ENCODE results near the gene ZNF212. TPM values are rescaled to one million over a fixed set of nuclear protein-coding genes. Genes with fewer than 3 reads are reported as not detected.
"Not testable (repeated sequence)": the region's sequence is repeated elsewhere in the genome, so short reads cannot be mapped to it uniquely, and the experiment has no call there.

The ZNF212 gene
- total RNA-seq, 2 experiments from 2014 or later, result 10.8 to 12.9 TPM

- ATAC-seq (peak; percentile 1), DNase-seq (no peak)
- Mint-ChIP-seq H3K36me3 (ENCODE audit: low read depth) (peaks cover 6% of the 10 kb centered on the region), H3K27me3 (ENCODE audit: low read depth) (no peaks in the 10 kb centered on the region), H3K4me3 (peak overlapping the region; percentile 76), H3K27ac (peak overlapping the region; percentile 82), H3K9me3 (ENCODE audit: insufficient read depth) (no peaks in the 10 kb centered on the region), H3K4me1 (ENCODE audit: low read depth) (peaks cover 16% of the 10 kb centered on the region)
- CTCF ChIA-PET, result interaction anchor here (0.7 to 2.7 kb wide), 27 partner anchors 9 to 481 kb away, joined by 3 to 44 read pairs (median 5); partner anchors contain the start of genes ZNF212, ZNF282, ZNF398 and ZNF425
- POLR2A ChIA-PET, result interaction anchor here (1.0 to 1.5 kb wide), 4 partner anchors 24 to 206 kb away, joined by 3 to 6 read pairs (median 4); partner anchors contain the start of genes ZNF398 and ZNF777
These were observed 21.9 kb downstream of the ZNF212 start for GRCh38 chr7:149261316-149261828.

- DNase-seq (peak; percentile 88), ATAC-seq (peak; percentile 91)
- Mint-ChIP-seq H3K36me3 (ENCODE audit: low read depth) (peaks cover 11% of the 10 kb centered on the region), H3K4me1 (ENCODE audit: low read depth) (peaks cover 16% of the 10 kb centered on the region), H3K27me3 (ENCODE audit: low read depth) (no peaks in the 10 kb centered on the region), H3K27ac (peak within 1 kb of the TSS; percentile 82), H3K4me3 (peak within 1 kb of the TSS; percentile 76), H3K9me3 (ENCODE audit: insufficient read depth) (no peaks in the 10 kb centered on the region)
- ChIA-PET POLR2A (interaction anchor here (1.0 to 1.5 kb wide), 4 partner anchors 23 to 206 kb away, joined by 3 to 6 read pairs (median 4); partner anchors contain the start of genes ZNF398 and ZNF777), CTCF (interaction anchor here (0.5 to 2.7 kb wide), 30 partner anchors 8 to 480 kb away, joined by 3 to 44 read pairs (median 5); partner anchors contain the start of genes ZNF212, ZNF282, ZNF398 and ZNF425)
These were observed 22.6 kb downstream of the ZNF212 start, which contains the start of gene ZNF783 for GRCh38 chr7:149261829-149262617. Gene ZNF783, plus strand, starts transcription at chr7:149262196. Its CDS starts 138 bp downstream, at chr7:149262334.

- H3K4me3 Mint-ChIP-seq, result no peak overlapping the region
- peaks cover 10% of the 10 kb centered on the region for H3K4me1 Mint-ChIP-seq (ENCODE audit: low read depth)
- POLR2A ChIA-PET, result no interaction called here
- DNase-seq (no peak), ATAC-seq (no peak)
- CTCF ChIA-PET, result no interaction called here
- H3K36me3 Mint-ChIP-seq (ENCODE audit: low read depth), result peaks cover 32% of the 10 kb centered on the region
- no peak overlapping the region for H3K27ac Mint-ChIP-seq
- no peaks in the 10 kb centered on the region for H3K27me3 Mint-ChIP-seq (ENCODE audit: low read depth)
- no peaks in the 10 kb centered on the region for H3K9me3 Mint-ChIP-seq (ENCODE audit: insufficient read depth)
These were observed 27.0 kb downstream of the ZNF212 start for GRCh38 chr7:149266451-149266850.

GRCh38 chr7:149267733-149268132, 28.3 kb downstream of the ZNF212 start:
- ChIA-PET CTCF (no interaction called here), POLR2A (no interaction called here)
- H3K9me3 Mint-ChIP-seq (ENCODE audit: insufficient read depth), result no peaks in the 10 kb centered on the region
- ATAC-seq (no peak), DNase-seq (no peak)
- H3K4me3 Mint-ChIP-seq, result no peak overlapping the region
- peaks cover 8% of the 10 kb centered on the region for H3K4me1 Mint-ChIP-seq (ENCODE audit: low read depth)
- no peaks in the 10 kb centered on the region for H3K27me3 Mint-ChIP-seq (ENCODE audit: low read depth)
- peaks cover 36% of the 10 kb centered on the region for H3K36me3 Mint-ChIP-seq (ENCODE audit: low read depth)
- no peak overlapping the region for H3K27ac Mint-ChIP-seq

GRCh38 chr7:149274424-149274823, 35.0 kb downstream of the ZNF212 start:
- H3K9me3 Mint-ChIP-seq (ENCODE audit: insufficient read depth); DNase-seq; H3K4me3 Mint-ChIP-seq; H3K27me3 Mint-ChIP-seq (ENCODE audit: low read depth); H3K4me1 Mint-ChIP-seq (ENCODE audit: low read depth); H3K27ac Mint-ChIP-seq; ATAC-seq: not testable (repeated sequence)
- peaks cover 48% of the 10 kb centered on the region for H3K36me3 Mint-ChIP-seq (ENCODE audit: low read depth)
- ChIA-PET POLR2A (interaction anchor here (0.7 kb wide), 1 partner anchor 20 kb away, joined by 3 read pairs; no protein-coding TSS in a partner anchor), CTCF (interaction anchor here (2.4 kb wide), 1 partner anchor 13 kb away, joined by 11 read pairs; the partner anchor contains the start of gene ZNF783)

GRCh38 chr7:149277871-149278270, 38.4 kb downstream of the ZNF212 start:
- H3K27me3 Mint-ChIP-seq (ENCODE audit: low read depth), result no peaks in the 10 kb centered on the region
- no peak overlapping the region for H3K4me3 Mint-ChIP-seq
- no peak for ATAC-seq
- H3K27ac Mint-ChIP-seq, result no peak overlapping the region
- peaks cover 44% of the 10 kb centered on the region for H3K36me3 Mint-ChIP-seq (ENCODE audit: low read depth)
- ChIA-PET CTCF (no interaction called here), POLR2A (no interaction called here)
- H3K9me3 Mint-ChIP-seq (ENCODE audit: insufficient read depth), result no peaks in the 10 kb centered on the region
- no peak for DNase-seq
- H3K4me1 Mint-ChIP-seq (ENCODE audit: low read depth), result no peaks in the 10 kb centered on the region

- Mint-ChIP-seq H3K9me3 (ENCODE audit: insufficient read depth) (no peaks in the 10 kb centered on the region), H3K4me1 (ENCODE audit: low read depth) (no peaks in the 10 kb centered on the region), H3K27me3 (ENCODE audit: low read depth) (no peaks in the 10 kb centered on the region), H3K36me3 (ENCODE audit: low read depth) (peaks cover 39% of the 10 kb centered on the region), H3K27ac (no peak overlapping the region), H3K4me3 (no peak overlapping the region)
- ATAC-seq (no peak), DNase-seq (no peak)
- POLR2A ChIA-PET, result no interaction called here
- CTCF ChIA-PET, result no interaction called here
These were observed 38.9 kb downstream of the ZNF212 start for GRCh38 chr7:149278396-149278795.

- POLR2A ChIA-PET, result no interaction called here
These were observed 39.8 kb downstream of the ZNF212 start for GRCh38 chr7:149279111-149279743.

GRCh38 chr7:149280151-149280550, 40.7 kb downstream of the ZNF212 start:
- POLR2A ChIA-PET, result no interaction called here
- no peak for DNase-seq
- Mint-ChIP-seq H3K36me3 (ENCODE audit: low read depth) (peaks cover 35% of the 10 kb centered on the region), H3K27ac (no peak overlapping the region), H3K4me1 (ENCODE audit: low read depth) (peaks cover 12% of the 10 kb centered on the region), H3K27me3 (ENCODE audit: low read depth) (no peaks in the 10 kb centered on the region), H3K4me3 (no peak overlapping the region), H3K9me3 (ENCODE audit: insufficient read depth) (no peaks in the 10 kb centered on the region)
- CTCF ChIA-PET, result no interaction called here
- no peak for ATAC-seq

More at GRCh38 chr7:149279111-149279743, 39.8 kb downstream of the ZNF212 start:
- peaks cover 41% of the 10 kb centered on the region for H3K36me3 Mint-ChIP-seq (ENCODE audit: low read depth)
- no peak overlapping the region for H3K27ac Mint-ChIP-seq
- ATAC-seq, result no peak
- H3K9me3 Mint-ChIP-seq (ENCODE audit: insufficient read depth), result no peaks in the 10 kb centered on the region
- no peaks in the 10 kb centered on the region for H3K27me3 Mint-ChIP-seq (ENCODE audit: low read depth)
- peaks cover 4% of the 10 kb centered on the region for H3K4me1 Mint-ChIP-seq (ENCODE audit: low read depth)
- DNase-seq, result no peak
- CTCF ChIA-PET, result no interaction called here
- H3K4me3 Mint-ChIP-seq, result no peak overlapping the region

- peaks cover 35% of the 10 kb centered on the region for H3K36me3 Mint-ChIP-seq (ENCODE audit: low read depth)
- peaks cover 16% of the 10 kb centered on the region for H3K4me1 Mint-ChIP-seq (ENCODE audit: low read depth)
- no peak overlapping the region for H3K4me3 Mint-ChIP-seq
- no peak for DNase-seq
- H3K27me3 Mint-ChIP-seq (ENCODE audit: low read depth), result no peaks in the 10 kb centered on the region
- ChIA-PET CTCF (no interaction called here), POLR2A (interaction anchor here (0.7 kb wide), 1 partner anchor 339 kb away, joined by 3 read pairs; no protein-coding TSS in a partner anchor)
- no peak overlapping the region for H3K27ac Mint-ChIP-seq
- H3K9me3 Mint-ChIP-seq (ENCODE audit: insufficient read depth), result no peaks in the 10 kb centered on the region
- ATAC-seq, result no peak
These were observed 41.4 kb downstream of the ZNF212 start for GRCh38 chr7:149280661-149281507.

All from activated CD8-positive, alpha-beta T cell treated with anti-CD3 and anti-CD28 coated beads, Interleukin-2, amount 10 ng/mL, durations not matched to agents 7 days and 5 days (primary cell).